ENCODE data around the gene RGN.

RGN gene

GRCh38 chrX:47063179-47063578 lies 15.1 kb upstream of the RGN start:
- H3K27ac ChIP-seq, result no peak overlapping the region
- POLR2A ChIA-PET (ENCODE audit: low non-redundant PET), result no interaction called here
- CTCF ChIA-PET, result no interaction called here
- no peak for DNase-seq (ENCODE audit: low spot score)
- TF ChIP-seq CTCF (conservative IDR thresholded peaks at IDR 0.05; ENCODE audit: low read depth), result no peak

GRCh38 chrX:47068214-47068613 lies 10.0 kb upstream of the RGN start:
- POLR2A ChIA-PET (ENCODE audit: low non-redundant PET), result no interaction called here
- H3K27ac ChIP-seq, result no peak overlapping the region
- DNase-seq (ENCODE audit: low spot score), result no peak
- CTCF ChIA-PET, result no interaction called here
- no peak for TF ChIP-seq CTCF (conservative IDR thresholded peaks at IDR 0.05; ENCODE audit: low read depth)

GRCh38 chrX:47068720-47069119 lies 9.5 kb upstream of the RGN start:
- POLR2A ChIA-PET (ENCODE audit: low non-redundant PET), result no interaction called here
- DNase-seq (ENCODE audit: low spot score), result no peak
- no peak overlapping the region for H3K27ac ChIP-seq
- CTCF ChIA-PET, result no interaction called here
- no peak for TF ChIP-seq CTCF (conservative IDR thresholded peaks at IDR 0.05; ENCODE audit: low read depth)

GRCh38 chrX:47080215-47080914 lies 2.1 kb downstream of the RGN start:
- no peak for DNase-seq (ENCODE audit: low spot score)
- H3K27ac ChIP-seq, result no peak overlapping the region
- CTCF ChIA-PET, result interaction anchor here (2.4 kb wide), 1 partner anchor 13 kb away, joined by 8 read pairs; no protein-coding TSS in a partner anchor
- POLR2A ChIA-PET (ENCODE audit: low non-redundant PET), result no interaction called here
- no peak for TF ChIP-seq CTCF (conservative IDR thresholded peaks at IDR 0.05; ENCODE audit: low read depth)

- CTCF ChIA-PET, result interaction anchor here (2.4 kb wide), 1 partner anchor 12 kb away, joined by 8 read pairs; no protein-coding TSS in a partner anchor
- H3K27ac ChIP-seq, result no peak overlapping the region
- POLR2A ChIA-PET (ENCODE audit: low non-redundant PET), result no interaction called here
- no peak for TF ChIP-seq CTCF (conservative IDR thresholded peaks at IDR 0.05; ENCODE audit: low read depth)
- DNase-seq (ENCODE audit: low spot score), result no peak
These were observed 2.6 kb downstream of the RGN start for GRCh38 chrX:47080915-47081236.

- no peak for DNase-seq (ENCODE audit: low spot score)
- H3K27ac ChIP-seq, result no peak overlapping the region
- POLR2A ChIA-PET (ENCODE audit: low non-redundant PET), result no interaction called here
- no peak for TF ChIP-seq CTCF (conservative IDR thresholded peaks at IDR 0.05; ENCODE audit: low read depth)
- CTCF ChIA-PET, result no interaction called here
These were observed 13.0 kb downstream of the RGN start for GRCh38 chrX:47091149-47091775.
